ENCODE results near the gene CDH13.

Gene CDH13

DNA sequence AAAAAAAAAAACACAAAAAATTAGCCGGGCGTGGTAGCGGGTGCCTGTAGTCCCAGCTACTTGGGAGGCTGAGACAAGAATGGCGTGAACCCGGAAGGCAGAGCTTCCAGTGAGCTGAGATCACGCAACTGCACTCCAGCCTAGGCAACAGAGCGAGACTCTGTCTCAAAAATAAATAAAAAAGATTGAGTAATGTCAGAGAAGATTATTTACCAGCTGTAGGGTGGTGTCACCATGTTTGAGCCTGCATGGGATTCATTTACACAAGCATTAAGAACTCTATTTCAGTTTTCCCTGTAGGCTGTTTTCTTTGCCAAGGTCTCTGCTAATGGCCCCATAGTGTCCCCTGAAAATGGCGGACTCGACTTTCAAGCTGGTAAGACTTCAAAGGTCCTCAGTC, 575.0 kb downstream of the CDH13 start:
- no peak for DNase-seq

DNA sequence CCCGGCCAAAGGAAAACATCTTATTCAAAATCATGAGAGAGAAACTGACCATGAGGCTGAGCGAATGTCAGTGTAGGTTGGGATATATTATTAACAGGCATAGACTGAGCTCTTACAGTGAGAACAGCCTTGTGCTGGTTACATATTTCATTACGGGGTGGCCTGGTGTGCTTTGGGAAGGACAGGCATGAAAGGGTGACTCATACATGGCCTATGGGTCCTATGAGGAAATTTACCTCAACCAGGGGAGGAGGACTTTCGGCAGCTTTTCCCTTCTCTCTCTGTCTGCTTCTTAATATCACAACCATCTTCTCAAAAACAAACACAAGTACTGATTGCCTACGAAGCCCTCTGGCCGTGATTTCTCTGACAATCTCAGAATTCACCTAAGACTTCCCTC, 579.1 kb downstream of the CDH13 start:
- no peak for DNase-seq

DNA sequence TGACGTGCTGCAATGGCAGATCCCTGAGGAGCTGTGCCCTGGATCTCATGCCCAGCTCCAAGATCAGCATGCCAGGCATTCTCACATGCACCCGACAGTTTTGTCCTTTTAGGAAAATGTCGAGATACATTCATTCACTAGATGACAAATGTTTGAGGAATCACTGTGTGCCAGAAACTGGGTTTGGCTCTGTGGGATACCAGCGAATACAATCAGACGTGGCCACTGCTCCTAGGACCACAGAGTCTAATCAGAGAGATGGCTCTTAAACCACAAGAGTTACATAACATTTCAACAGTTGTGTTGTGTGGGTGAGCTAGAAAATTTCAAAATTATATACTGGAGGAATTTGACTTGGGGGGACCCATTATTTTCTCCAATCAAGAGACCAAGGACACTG, 579.7 kb downstream of the CDH13 start:
- no peak for DNase-seq

DNA sequence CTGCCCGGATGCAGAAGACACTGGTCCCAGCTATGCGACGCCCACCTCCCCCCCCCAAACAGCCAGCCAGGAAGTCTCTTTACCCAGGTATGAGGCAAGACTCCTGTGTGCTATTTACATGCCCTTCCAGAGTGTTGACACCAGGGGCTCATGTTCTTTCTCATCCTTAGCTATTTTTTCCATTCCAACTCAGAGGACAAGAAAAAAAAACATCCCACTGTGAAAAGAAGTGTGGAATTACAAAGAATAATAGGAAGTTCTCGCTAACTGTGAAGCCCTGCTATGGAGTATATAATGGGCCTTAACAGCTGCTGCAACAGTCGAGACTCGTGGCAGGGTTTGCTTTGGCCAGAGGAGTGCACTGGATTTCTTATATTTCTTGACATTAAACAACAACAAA, 584.9 kb downstream of the CDH13 start:
- DNase-seq = no peak

DNA sequence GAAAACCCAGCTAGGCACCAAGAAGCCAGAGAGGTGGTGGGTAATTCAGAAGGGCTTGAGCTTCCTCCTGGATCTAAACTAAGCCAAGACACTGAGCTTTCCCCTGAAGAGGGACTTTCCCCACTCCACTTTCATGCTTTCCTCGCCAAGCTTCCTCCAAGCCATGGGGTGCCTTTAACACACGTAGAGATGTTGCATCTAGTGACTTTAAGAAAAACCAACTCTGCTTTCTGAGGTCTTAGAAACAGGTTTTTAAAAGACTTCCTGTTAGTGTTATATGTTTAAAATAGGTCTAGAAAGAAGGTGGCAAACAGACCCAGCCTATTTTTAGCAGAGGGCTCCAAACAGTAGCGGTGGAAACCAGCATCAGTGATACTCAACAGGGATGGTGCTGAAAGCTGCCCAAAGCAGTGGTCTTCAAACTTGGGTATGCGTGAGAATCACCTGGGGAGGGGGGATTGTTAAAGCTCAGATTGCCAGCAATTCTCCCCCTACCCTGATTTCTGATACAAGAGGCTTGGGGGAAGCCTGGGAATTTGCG, 585.6 kb downstream of the CDH13 start:
- no peak for DNase-seq

DNA sequence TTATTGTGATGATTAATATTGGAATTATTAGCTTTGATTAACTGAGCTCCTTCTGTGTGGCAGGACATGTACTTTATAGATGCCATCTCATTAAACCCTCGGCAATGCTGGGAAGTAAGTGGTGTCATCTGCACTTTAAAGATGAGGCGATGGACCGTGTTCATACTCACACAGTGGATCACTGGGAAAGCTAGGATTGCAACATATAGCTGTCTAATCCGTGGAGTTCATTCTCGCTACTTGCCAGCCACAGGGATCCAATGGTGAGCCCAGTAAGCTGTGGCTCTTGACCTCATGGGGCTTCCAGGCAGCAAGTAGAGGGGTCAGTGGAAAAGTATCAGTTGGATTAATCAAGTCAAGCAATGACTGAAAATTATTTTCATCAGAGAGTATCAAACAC, 587.9 kb downstream of the CDH13 start:
- no peak for DNase-seq

DNA sequence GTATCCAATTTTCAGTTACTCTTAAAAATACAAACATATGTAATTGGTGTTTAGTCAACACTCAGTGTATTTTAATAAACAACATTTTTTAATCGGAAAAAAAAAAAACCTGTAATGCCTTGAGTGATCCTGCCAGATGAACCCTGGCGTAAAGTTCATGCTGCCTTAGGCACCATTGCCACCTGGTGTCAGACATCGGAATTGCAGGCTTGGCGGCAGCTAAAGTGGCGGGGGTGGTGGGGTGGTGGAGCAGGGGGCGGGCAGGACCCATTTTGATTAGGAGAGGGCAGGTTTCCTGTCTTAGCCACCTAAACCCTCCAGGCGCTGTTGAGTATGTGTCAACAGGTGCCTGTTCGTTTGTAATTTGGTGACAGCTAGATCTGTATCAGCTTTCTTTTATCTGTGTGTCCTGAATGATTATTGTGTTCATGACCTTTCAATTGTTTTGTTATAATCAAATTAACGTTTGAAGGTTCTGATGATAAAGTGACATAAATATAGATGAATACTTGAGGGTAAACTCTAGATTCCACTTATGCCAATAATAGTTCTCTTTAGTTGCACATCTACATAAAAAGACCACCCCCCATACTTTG, 588.7 kb downstream of the CDH13 start:
- DNase-seq = no peak

DNA sequence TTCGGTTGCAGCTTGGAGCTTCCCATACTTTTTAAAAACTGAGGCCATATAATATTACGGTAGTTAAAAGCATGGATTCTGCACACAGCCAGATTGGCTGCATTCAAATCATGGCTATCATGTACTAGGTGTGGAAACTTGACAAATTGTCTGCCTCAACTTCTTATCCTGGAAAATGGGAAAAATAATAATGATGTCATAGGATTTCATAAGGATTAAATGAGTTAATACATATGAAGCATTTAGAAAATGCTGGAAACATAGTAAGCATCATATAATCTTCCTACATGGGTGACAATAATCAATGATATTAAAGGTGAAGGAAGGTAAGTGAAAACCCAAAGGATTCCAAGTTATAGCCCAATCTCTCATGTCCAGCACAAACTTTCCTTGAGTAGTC, 592.5 kb downstream of the CDH13 start:
- DNase-seq = no peak

DNA sequence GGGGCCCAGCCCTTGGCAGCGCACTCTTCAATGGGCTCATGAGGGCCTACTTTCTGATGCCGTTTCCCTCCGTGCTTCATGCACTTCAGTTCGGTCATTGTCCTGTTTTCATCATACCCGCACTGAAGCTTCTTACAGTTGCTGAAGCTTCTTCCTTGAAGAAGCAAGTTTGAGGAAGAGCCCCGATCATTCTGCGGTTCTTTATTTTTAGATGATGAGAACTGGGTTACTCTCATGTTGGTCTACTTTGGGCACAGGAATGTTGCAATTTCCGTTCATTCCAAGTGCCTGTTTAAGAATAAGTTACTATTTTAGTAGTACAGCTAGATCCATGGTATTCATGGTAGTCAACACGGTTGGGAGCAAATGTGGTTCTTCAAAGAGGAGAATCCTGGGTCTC, 593.3 kb downstream of the CDH13 start:
- no peak for DNase-seq

DNA sequence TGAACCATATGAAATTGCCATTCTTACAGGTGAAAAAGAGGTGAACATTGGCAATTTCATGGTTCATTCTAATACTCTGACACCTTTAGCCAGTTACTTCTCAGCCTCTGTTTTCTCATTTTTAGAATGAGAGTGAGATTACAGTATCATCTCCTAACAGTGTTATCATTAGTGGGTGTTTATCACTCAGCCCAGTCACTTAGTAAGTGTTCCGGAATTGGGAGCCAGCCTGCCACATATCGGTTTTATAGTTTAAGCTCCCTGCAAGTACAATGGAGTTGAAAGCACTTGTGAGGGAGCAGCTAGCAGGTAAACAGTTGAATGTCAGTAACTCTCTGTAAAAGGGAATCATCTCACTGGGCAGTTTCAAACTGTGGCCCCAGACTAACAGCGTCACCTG, 597.9 kb downstream of the CDH13 start:
- no peak for DNase-seq

DNA sequence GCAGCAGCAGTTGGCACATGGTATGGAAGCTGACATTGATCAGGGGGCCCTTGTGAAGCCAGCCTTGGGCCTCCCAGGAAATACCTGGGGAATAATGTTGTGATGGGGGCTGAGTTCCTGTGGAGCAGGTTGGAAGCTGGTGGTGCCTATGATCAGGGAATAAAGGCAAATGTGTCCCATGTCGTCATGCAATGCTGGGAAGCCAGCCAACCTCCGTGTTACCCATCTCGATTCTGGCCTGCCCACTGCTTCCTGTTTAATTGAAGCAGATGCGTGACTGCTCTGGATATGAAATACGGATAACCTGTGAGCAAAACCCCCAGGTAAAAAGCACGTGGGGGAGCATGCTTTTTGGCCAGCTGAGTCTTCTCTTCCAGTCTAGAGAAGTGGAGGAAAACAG, 600.6 kb downstream of the CDH13 start:
- DNase-seq = no peak

DNA sequence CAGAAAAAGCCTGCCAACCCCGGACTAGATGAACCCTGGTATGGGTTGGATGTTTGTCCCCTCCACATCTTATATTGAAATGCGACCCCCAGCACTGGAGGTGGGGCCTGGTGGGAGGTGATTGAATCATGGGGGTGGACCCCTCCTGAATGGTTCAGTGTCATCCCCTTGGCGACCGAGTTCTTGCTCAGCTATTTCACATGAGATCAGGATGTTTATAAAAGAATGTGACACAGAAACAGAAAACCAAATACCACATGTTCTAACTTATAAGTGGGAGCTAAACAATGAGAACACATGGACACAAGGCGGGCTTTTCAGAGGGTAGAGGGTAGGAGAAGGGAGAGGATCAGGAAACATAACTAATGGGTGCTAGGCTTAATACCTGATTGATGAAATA, 605.0 kb downstream of the CDH13 start:
- DNase-seq = no peak

DNA sequence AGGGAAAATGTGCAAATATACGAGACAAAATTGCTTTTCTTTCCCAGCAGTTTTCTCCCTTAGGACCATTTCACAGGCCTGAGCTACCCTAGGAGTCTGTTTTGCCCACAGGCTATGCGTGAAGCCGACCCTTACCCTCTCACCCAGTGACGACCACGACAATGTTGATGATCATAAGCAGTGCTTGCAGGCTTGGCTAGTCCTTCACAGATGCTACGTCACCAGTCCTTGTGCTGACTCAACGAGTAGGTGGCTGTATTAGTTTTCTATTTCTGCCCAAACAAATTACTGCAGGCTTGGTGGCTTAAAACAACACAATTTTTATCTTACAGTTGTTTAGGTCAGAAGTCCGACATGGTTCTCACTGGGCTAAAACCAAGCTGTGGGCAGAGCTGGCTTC, 606.4 kb downstream of the CDH13 start:
- no peak for DNase-seq

DNA sequence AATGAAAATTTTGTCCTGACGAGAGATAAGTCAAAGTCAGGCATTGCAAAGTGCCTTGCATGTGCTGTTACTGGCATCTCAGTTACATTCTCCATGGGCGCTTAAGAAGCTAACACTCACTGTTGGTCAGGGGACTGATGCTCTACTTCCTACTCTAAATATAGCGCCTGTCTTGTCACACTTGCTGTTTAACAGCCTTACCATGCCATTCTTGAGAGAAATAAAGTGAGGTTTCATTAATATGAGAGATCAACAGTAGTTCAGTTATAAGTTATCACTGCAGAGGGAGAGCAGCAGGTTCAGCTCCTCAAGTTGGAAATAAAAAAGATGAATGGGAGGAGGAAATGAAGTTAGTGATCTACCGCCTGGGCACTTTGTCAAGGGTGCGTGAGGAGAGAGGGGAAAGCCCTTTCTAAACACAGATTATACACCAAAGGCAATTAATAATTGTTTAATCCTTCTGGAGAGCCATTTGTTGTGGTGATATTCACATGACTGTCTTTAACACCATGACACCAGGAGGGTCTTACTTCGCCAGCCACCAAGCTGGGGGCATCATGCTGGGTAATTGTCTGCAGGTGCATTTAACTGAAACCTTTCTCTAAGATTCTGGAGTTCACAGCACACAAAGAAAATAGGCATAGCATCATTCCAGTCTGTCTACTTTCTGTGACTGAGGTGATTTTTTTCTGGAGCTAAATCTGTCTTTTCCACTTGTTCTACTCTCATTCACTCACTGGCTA, 612.4 kb downstream of the CDH13 start:
- DNase-seq = no peak

DNA sequence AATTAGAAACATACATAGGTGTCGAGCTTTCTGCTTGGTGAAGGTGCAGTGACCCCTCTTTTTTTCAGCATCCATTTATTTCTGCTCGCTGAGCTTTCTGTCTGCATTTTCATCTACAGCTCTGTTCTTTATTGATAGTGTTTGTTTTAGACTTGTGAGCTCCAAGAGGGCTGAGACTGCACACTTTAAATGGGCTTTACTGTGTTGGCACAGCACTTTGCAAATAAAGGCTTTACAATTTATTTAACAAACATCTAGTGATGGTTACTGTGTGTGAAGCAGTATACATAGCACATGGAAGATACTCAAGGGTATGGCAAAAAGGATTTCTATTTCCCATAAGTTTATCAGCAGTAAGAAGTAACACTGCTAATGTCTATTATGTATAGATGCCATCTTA, 617.3 kb downstream of the CDH13 start:
- DNase-seq = no peak

DNA sequence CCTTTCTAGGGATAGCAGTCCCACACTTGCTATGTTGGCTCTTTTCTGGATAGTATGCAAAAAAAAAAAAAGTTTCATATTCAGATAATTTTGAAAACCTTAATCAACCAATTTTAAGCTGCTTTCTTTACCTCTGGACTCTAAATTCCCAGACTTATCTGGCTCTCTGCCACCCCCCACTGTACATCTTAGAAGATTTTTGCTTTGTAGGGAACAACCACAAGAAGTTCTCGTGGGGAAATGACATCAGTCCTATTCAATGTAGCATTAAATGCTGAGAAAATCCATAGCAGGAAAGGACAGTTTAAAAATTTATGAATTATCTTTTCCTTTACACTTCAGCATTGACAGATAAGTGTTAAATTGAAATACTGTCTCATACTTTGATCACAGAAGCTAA, 618.3 kb downstream of the CDH13 start:
- DNase-seq = no peak

DNA sequence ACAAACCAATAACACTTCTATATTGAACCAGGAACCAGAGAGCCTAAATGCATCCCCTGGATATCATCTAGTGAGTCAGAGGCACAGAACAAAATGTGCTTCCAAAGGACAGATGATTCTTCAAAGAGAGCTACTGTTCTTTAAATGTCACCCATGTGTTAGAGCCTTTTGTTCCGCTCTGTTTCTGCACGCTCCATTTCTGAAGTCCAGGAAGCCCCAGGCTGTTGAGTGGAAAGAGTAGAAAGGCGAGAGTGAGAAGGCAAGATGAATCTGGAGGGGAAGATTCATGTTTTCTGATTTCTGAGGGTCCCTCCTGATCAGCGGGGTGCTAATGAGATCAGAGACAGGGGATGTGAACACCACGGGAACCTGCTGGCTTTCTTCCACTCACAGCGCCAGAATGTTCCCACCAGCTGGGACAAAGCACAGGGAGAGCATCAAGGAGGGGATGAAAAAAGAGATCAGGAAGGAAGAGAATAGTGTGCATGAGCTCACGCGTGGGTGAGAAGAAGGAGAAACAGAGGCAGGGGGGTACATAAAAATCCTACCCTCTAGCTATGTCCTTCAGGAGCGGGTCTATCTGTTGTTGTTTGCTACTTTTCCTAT, 621.1 kb downstream of the CDH13 start:
- no peak for DNase-seq

DNA sequence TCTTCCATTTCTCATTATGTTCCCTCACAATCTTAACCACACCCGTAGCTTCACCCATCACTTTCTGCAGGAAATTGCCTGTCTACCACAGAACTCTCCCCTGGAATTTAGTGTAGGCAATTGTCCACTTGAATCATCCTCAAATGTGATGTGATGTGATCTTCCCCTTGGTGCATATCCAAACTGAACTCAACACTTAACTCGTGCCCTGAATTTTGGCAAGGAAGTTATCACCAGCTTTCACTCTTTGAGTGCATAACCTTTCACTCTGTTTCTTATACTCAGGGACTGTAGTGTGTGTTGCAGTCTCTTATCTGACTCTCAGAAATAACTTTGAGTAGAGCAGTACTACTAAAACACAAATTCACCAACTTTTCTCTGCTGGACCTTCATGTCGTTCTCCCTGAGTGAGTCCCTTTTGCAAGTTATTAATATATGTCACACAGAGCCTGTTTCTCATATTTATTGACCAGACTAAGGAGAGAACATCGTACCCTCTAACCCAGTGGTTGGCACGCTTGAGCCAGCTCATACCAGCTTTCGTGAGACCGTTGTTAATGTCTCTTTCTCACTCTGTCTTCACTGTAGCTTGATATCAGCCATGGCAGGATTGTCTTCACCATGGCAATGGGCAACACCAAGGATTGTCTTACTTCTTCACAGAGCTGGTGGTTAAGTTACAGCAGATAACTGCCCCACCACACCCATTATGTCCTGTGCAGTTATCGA, 622.1 kb downstream of the CDH13 start:
- no peak for DNase-seq

DNA sequence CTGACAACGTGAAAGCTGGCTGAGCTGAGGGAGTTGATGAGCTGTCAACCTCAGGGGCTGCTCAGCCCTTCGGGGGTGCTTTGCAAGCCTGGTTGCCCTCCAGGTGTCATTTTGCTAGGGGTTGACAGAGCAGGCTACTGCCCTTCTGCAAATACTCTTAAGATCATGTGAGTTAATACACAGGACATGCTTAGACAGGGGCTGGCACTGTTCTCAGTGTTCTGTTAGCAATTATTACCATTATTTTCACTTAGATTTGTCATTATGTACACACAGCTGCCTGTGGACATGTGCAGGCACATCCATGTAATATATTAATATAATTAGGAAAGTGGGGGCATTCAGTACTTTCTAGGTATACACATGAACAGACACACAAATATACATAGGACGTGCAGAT, 626.8 kb downstream of the CDH13 start:
- DNase-seq = no peak

DNA sequence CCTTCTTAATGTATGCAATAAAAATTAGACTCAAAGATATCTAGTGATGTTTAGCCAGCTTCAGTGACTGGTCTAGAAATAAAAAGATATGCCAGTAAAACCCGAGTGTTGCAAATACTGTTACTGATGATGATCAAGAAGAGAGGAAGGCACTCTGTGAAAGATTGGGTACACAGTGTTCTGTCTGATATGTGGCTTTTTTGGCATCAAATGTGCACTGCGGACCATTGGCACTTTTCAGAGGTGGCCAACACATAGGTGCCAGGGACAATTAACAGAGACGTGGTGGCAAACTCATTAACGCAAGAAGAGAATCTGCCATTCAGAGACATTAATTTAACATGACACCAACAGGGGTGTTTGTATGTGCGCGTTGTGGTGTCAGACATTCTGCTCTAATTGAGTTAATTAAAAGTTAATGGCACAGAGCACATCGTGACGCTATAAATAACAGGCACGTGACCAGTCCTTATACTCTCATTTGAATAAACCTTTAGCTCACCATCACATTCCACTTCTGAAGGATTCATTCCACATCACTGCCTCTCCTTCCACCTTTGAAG, 631.7 kb downstream of the CDH13 start:
- no peak for DNase-seq

DNA sequence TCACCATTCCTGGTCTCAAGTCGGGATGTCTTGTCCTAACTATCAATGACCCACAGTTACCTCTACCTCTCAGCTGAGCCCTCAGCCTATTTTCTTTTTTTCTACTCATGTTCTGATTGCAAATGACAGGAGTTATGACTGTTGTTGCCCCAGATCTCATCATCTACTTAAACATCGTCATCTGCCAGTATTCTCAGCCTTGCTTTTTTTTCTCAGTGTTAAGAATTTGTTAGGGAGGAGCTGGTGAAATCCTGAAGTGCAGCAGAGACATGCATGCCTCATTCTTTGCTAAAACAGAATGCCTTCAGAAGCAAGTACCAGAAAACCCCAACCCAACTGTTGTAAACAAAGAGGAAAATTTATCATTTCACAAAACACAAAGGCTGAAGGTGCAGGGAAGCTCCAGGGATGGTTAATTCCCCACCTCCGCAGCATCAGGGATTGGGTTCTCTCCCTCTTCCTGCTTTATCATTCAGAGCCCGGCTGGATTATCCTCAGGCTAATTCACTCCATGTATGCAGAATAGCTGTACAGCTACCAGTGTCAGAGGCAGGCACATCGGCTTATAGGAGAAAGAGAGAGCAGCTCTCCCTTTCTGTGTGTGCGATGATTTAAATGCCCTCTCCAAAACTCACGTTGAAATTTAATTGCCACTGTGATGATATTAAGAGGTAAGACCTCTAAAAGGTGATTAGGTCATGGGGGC, 640.2 kb downstream of the CDH13 start:
- no peak for DNase-seq

DNA sequence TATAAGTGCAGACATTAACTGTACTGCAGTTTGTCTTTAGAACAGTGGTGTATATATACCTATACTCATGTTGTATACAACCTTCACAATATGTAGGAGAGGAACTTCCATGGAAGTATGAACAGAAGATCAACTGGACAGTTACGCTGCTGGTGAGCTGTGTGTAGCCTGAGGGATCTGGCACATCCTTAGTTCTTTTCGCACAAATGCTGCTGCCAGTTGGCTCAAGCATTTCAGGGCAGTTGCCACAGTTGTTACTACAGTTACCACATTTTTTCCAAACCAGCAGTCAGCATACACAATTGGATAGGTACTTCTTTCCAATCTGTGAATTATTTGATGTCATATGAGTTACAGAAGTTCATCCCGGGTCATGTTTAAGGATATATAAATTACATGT, 641.4 kb downstream of the CDH13 start:
- DNase-seq = no peak

DNA sequence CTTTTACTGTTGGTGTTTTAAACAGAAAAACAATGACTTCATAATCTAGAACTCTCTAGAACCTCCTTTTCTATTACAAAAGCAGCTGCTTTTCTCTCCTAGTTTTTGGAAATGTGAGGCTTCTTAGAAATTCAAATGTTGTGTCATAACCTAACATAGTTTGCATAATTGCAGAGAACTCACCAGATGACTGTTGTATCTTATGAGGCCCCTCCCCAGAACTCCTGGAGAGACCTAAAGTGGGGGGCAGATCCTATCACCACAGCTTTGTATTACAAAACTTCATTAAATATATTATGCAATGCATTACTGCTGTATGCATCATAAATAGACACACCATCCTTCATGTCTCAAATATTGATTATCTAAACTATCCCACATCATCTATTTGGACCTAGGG, 642.3 kb downstream of the CDH13 start:
- DNase-seq = no peak

All from NCI-H226 (cell line).